Astrocyte (in vitro differentiated cells and primary cell): ENCODE measurements around the gene PAX8. TPM values are rescaled to one million over a fixed set of nuclear protein-coding genes. Genes with fewer than 3 reads are reported as not detected.

Experiments used
- DNase-seq: peaks from one replicate; pipeline ENCODE4 v3.0.0-alpha.2; 2010; ENCODE audit warnings: low read depth
- FAIRE-seq: peaks from 2 replicates; lab custom pipeline; 2011; peaks lifted over from hg19 to GRCh38; lab: Jason Lieb, UNC
- H2AFZ ChIP-seq: 2 replicates; pipeline ENCODE4 v1.6.0; 2012; ENCODE audit warnings: low read depth, low read length, inconsistent platforms
- H3K27ac ChIP-seq: 2 replicates; pipeline ENCODE4 v1.5.1; 2011; ENCODE audit warnings: low read depth, low read length, inconsistent platforms
- H3K27me3 ChIP-seq: 2 replicates; pipeline ENCODE4 v1.6.0; 2011; ENCODE audit warnings: low read length, inconsistent platforms; ENCODE audit not compliant: insufficient read depth
- H3K36me3 ChIP-seq: 2 replicates; pipeline ENCODE4 v1.5.1; 2011; ENCODE audit warnings: low read length, inconsistent platforms; ENCODE audit not compliant: insufficient read depth
- H3K4me1 ChIP-seq: 2 replicates; pipeline ENCODE4 v1.5.1; 2011; ENCODE audit warnings: low read length, inconsistent platforms; ENCODE audit not compliant: insufficient read depth
- H3K4me2 ChIP-seq: 2 replicates; pipeline ENCODE4 v1.6.0; 2012; ENCODE audit warnings: low read length, inconsistent platforms
- H3K4me3 ChIP-seq: 2 replicates; pipeline ENCODE4 v1.5.1; 2011; ENCODE audit warnings: low read depth, mild to moderate bottlenecking, low read length, inconsistent platforms; ENCODE audit not compliant: insufficient read depth
- H3K79me2 ChIP-seq: 2 replicates; pipeline ENCODE4 v1.6.0; 2012; ENCODE audit warnings: mild to moderate bottlenecking, low read length, inconsistent platforms; ENCODE audit not compliant: insufficient read depth
- H3K9ac ChIP-seq: 2 replicates; pipeline ENCODE4 v1.6.0; 2012; ENCODE audit warnings: mild to moderate bottlenecking, low read length, inconsistent platforms
- H3K9me3 ChIP-seq: 2 replicates; pipeline ENCODE4 v1.5.1; 2012; ENCODE audit warnings: low read depth, mild to moderate bottlenecking, low read length, inconsistent platforms; ENCODE audit not compliant: insufficient read depth
- H4K20me1 ChIP-seq: 2 replicates; pipeline ENCODE4 v1.6.0; 2012; ENCODE audit warnings: low read length, inconsistent platforms; ENCODE audit not compliant: insufficient read depth
- H3K27ac Mint-ChIP-seq: one replicate; pipeline ENCODE4 v1.8.0; 2021; ENCODE audit warnings: mild to moderate bottlenecking, mixed read lengths; ENCODE audit not compliant: unreplicated experiment
- H3K27me3 Mint-ChIP-seq: one replicate; pipeline ENCODE4 v1.8.0; 2021; ENCODE audit warnings: low read depth, mixed read lengths; ENCODE audit not compliant: unreplicated experiment
- H3K36me3 Mint-ChIP-seq: one replicate; pipeline ENCODE4 v1.8.0; 2021; ENCODE audit warnings: low read depth, mixed read lengths; ENCODE audit not compliant: unreplicated experiment
- H3K4me1 Mint-ChIP-seq: one replicate; pipeline ENCODE4 v1.8.0; 2021; ENCODE audit warnings: low read depth, mixed read lengths; ENCODE audit not compliant: unreplicated experiment
- H3K4me3 Mint-ChIP-seq: one replicate; pipeline ENCODE4 v1.8.0; 2021; ENCODE audit warnings: mild to moderate bottlenecking, moderate library complexity, mixed read lengths; ENCODE audit not compliant: unreplicated experiment
- H3K9me3 Mint-ChIP-seq: one replicate; pipeline ENCODE4 v1.8.0; 2021; ENCODE audit warnings: mild to moderate bottlenecking, mixed read lengths; ENCODE audit not compliant: unreplicated experiment
- CTCF ChIP-seq: IDR thresholded peaks from 2 replicates; pipeline ENCODE4 v1.5.1; 2011; ENCODE audit warnings: low read depth, mild to moderate bottlenecking, inconsistent platforms, low read length, moderate library complexity; ENCODE audit not compliant: insufficient read depth
- EZH2 ChIP-seq: IDR thresholded peaks from 2 replicates; pipeline ENCODE4 v1.6.1; 2012; ENCODE audit warnings: mild to moderate bottlenecking, low read length, inconsistent platforms; ENCODE audit not compliant: insufficient read depth
- total RNA-seq: library from RNA; stranded (reverse); gene quantifications from 2 replicates; pipeline ENCODE4 v1.2.1, GENCODE V29; 2021

Gene PAX8
- total RNA-seq, 1 donor from 2014 or later, result 0.48 TPM

DNA sequence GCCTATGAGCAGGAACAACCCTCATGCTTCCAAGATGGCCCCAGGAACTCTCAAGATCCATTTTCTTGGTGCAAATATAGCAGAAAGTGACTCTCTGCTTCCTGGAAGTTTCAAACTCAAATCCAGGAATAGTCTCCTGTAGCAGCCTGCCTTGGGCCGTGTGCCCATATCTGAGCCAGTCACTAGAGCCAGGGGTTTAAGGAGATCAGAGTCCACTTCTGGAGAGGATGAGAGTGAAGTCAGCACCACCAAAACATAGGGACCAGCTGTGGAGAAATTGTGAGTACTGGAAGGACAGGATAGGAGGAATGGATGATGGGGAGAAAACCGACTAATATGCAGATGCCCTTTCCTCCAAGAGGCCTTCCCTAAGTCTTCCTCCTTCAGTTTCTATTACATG lies 71.7 kb downstream of the PAX8 start:
- H3K4me1 Mint-ChIP-seq, result peaks cover 24% of the 10 kb centered on the region
- Histone ChIP-seq H4K20me1 (no peaks in the 10 kb centered on the region), H3K4me3 (no peak overlapping the region), H3K4me1 (peaks cover 40% of the 10 kb centered on the region), H3K27ac (no peak overlapping the region), H3K79me2 (no peaks in the 10 kb centered on the region), H2AFZ (no peak overlapping the region), H3K9ac (no peak overlapping the region), H3K9me3 (no peaks in the 10 kb centered on the region), H3K36me3 (no peaks in the 10 kb centered on the region), H3K4me2 (no peak overlapping the region), H3K27me3 (no peaks in the 10 kb centered on the region)
- H3K27me3 Mint-ChIP-seq, result peaks cover 12% of the 10 kb centered on the region
- no peak for TF ChIP-seq CTCF
- TF ChIP-seq EZH2, result no peak
- FAIRE-seq (no peak), DNase-seq (no peak)
- H3K27ac Mint-ChIP-seq, result no peak overlapping the region
- no peaks in the 10 kb centered on the region for H3K9me3 Mint-ChIP-seq
- peaks cover 2% of the 10 kb centered on the region for H3K36me3 Mint-ChIP-seq
- H3K4me3 Mint-ChIP-seq, result no peak overlapping the region

GRCh38 chr2:113206251-113206650 lies 72.5 kb downstream of the PAX8 start:
- no peak for TF ChIP-seq EZH2
- no peak for TF ChIP-seq CTCF
- no peaks in the 10 kb centered on the region for H3K79me2 ChIP-seq
- Mint-ChIP-seq H3K36me3 (peaks cover 2% of the 10 kb centered on the region), H3K4me1 (peaks cover 16% of the 10 kb centered on the region), H3K27ac (no peak overlapping the region), H3K4me3 (no peak overlapping the region), H3K9me3 (no peaks in the 10 kb centered on the region), H3K27me3 (peaks cover 12% of the 10 kb centered on the region)
- H3K36me3 ChIP-seq, result no peaks in the 10 kb centered on the region
- no peak for FAIRE-seq
- H3K9me3 ChIP-seq, result no peaks in the 10 kb centered on the region
- no peak overlapping the region for H3K4me2 ChIP-seq
- H3K4me3 ChIP-seq, result no peak overlapping the region
- DNase-seq, result no peak
- H3K9ac ChIP-seq, result no peak overlapping the region
- no peak overlapping the region for H2AFZ ChIP-seq
- no peaks in the 10 kb centered on the region for H3K27me3 ChIP-seq
- peaks cover 33% of the 10 kb centered on the region for H3K4me1 ChIP-seq
- H3K27ac ChIP-seq, result no peak overlapping the region
- no peaks in the 10 kb centered on the region for H4K20me1 ChIP-seq

- H4K20me1 ChIP-seq, result no peaks in the 10 kb centered on the region
- H2AFZ ChIP-seq, result no peak overlapping the region
- Mint-ChIP-seq H3K27ac (no peak overlapping the region), H3K9me3 (no peaks in the 10 kb centered on the region), H3K27me3 (peaks cover 12% of the 10 kb centered on the region), H3K4me3 (no peak overlapping the region), H3K36me3 (peaks cover 2% of the 10 kb centered on the region), H3K4me1 (peaks cover 8% of the 10 kb centered on the region)
- H3K4me3 ChIP-seq, result no peak overlapping the region
- H3K4me1 ChIP-seq, result peaks cover 33% of the 10 kb centered on the region
- no peak overlapping the region for H3K27ac ChIP-seq
- H3K36me3 ChIP-seq, result no peaks in the 10 kb centered on the region
- no peak for FAIRE-seq
- DNase-seq, result peak; percentile 30
- no peaks in the 10 kb centered on the region for H3K9me3 ChIP-seq
- TF ChIP-seq CTCF (peak; percentile 84), EZH2 (no peak)
- no peak overlapping the region for H3K4me2 ChIP-seq
- no peaks in the 10 kb centered on the region for H3K79me2 ChIP-seq
- no peaks in the 10 kb centered on the region for H3K27me3 ChIP-seq
- no peak overlapping the region for H3K9ac ChIP-seq
These were observed 74.7 kb downstream of the PAX8 start for GRCh38 chr2:113203901-113204519.
